HL-60 (cell line): ENCODE data around the gene VAMP5.

Experiments used
- CTCF ChIP-seq: IDR thresholded peaks from one replicate; pipeline ENCODE4 v1.5.1; 2011; ENCODE audit warnings: low read length, control low read depth, inconsistent platforms; ENCODE audit not compliant: insufficient read depth
- GABPA ChIP-seq: IDR thresholded peaks from 2 replicates; pipeline ENCODE4 v1.6.1; 2012; ENCODE audit warnings: low read depth
- POLR2AphosphoS5 ChIP-seq: IDR thresholded peaks from 2 replicates; pipeline ENCODE4 v1.6.1; 2012; ENCODE audit warnings: low read depth
- REST ChIP-seq: IDR thresholded peaks from 2 replicates; pipeline ENCODE4 v1.6.1; 2012; ENCODE audit warnings: low read depth; ENCODE audit not compliant: insufficient replicate concordance
- SPI1 ChIP-seq: IDR thresholded peaks from 2 replicates; pipeline ENCODE4 v1.6.1; 2012; ENCODE audit warnings: low read depth, mild to moderate bottlenecking, borderline replicate concordance

- TF ChIP-seq CTCF (no peak), SPI1 (no peak), POLR2AphosphoS5 (no peak), GABPA (no peak), REST (no peak)
Observed at GRCh38 chr2:85589181-85589580, 5.0 kb downstream of the VAMP5 start.
